ENCODE data around the gene LANCL2.

- TF ChIP-seq CTCF (IDR thresholded peaks at IDR 0.05; ENCODE audit: borderline replicate concordance, extremely low read depth, low read length, poor library complexity, severe bottlenecking) (no peak), EZH2 (IDR thresholded peaks at IDR 0.05; ENCODE audit: borderline replicate concordance, low read depth, low read length, severe bottlenecking) (no peak)
Observed at GRCh38 chr7:55344840-55345239, 20.3 kb upstream of the LANCL2 start.

Data from DND-41 (cell line).